ENCODE results near the gene FCHSD2. TPM values are rescaled to one million over a fixed set of nuclear protein-coding genes. Genes with fewer than 3 reads are reported as not detected.

Gene FCHSD2
- total and polyA plus RNA-seq, 9 of the 15 experiments (the other 6 are each of a cell fraction or from before 2014, with no cell fraction given): 1.8 to 14.7 (median 6.4) TPM

- TF ChIP-seq, protein P1, sequence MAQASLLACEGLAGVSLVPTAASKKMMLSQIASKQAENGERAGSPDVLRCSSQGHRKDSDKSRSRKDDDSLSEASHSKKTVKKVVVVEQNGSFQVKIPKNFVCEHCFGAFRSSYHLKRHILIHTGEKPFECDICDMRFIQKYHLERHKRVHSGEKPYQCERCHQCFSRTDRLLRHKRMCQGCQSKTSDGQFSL (CRISPR knock-in tag; IDR thresholded peaks at IDR 0.05): no peak
- TF ChIP-seq, protein P1 (tag; IDR thresholded peaks at IDR 0.05): no peak
- TF ChIP-seq SP2 (IDR thresholded peaks at IDR 0.05; ENCODE audit: extremely low read depth, low read depth, low read length, poor library complexity, severe bottlenecking) (no peak), PML (IDR thresholded peaks at IDR 0.05; ENCODE audit: low read length) (0 out of 2 replicates have a peak, but pooled peaks have one; percentile 40), CTBP1 (IDR thresholded peaks at IDR 0.05; ENCODE audit: borderline replicate concordance) (peak; percentile 71), CCNT2 (IDR thresholded peaks at IDR 0.05; ENCODE audit: borderline replicate concordance, extremely low read depth, insufficient read length, low read depth, low read length) (peak; percentile 78), ZNF239 (CRISPR knock-in tag; IDR thresholded peaks at IDR 0.05) (0 out of 2 replicates have a peak, but pooled peaks have one; percentile 10), RBM39 (optimal IDR thresholded peaks at IDR 0.05; ENCODE audit: low read depth, low read length) (no peak), HES1 (IDR thresholded peaks at IDR 0.05; ENCODE audit: low read depth) (no peak), TAF1 (IDR thresholded peaks at IDR 0.05; ENCODE audit: control insufficient read depth, extremely low read depth, insufficient read depth, low read length, severe bottlenecking) (peak; percentile 46), SIN3A (IDR thresholded peaks at IDR 0.05; ENCODE audit: borderline replicate concordance in 2 of 2, control insufficient read depth in 1 of 2, low read depth in 2 of 2, low read length in 2 of 2) (0 out of 4 replicates have a peak, but pooled peaks have one; percentile 25 to 74), HDAC2 (IDR thresholded peaks at IDR 0.05) (peak; percentile 14; the same call in 1 of the 2 replicates), RBFOX2 (IDR thresholded peaks at IDR 0.05; ENCODE audit: low read depth, low read length) (peak; percentile 76), EZH2 (IDR thresholded peaks at IDR 0.05; ENCODE audit: borderline replicate concordance, low read depth, low read length) (no peak), ESRRA (IDR thresholded peaks at IDR 0.05; ENCODE audit: borderline replicate concordance, low read depth) (no peak; the same call in 1 of the 2 replicates), POLR2AphosphoS2 (IDR thresholded peaks at IDR 0.05; ENCODE audit: low read length) (no peak), L3MBTL2 (IDR thresholded peaks at IDR 0.05) (no peak)
- TF ChIP-seq, protein P2, sequence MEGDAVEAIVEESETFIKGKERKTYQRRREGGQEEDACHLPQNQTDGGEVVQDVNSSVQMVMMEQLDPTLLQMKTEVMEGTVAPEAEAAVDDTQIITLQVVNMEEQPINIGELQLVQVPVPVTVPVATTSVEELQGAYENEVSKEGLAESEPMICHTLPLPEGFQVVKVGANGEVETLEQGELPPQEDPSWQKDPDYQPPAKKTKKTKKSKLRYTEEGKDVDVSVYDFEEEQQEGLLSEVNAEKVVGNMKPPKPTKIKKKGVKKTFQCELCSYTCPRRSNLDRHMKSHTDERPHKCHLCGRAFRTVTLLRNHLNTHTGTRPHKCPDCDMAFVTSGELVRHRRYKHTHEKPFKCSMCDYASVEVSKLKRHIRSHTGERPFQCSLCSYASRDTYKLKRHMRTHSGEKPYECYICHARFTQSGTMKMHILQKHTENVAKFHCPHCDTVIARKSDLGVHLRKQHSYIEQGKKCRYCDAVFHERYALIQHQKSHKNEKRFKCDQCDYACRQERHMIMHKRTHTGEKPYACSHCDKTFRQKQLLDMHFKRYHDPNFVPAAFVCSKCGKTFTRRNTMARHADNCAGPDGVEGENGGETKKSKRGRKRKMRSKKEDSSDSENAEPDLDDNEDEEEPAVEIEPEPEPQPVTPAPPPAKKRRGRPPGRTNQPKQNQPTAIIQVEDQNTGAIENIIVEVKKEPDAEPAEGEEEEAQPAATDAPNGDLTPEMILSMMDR (IDR thresholded peaks at IDR 0.05 in 2 of 3, conservative IDR thresholded peaks at IDR 0.05 in 1 of 3; ENCODE audit: insufficient read depth in 2 of 3, low read depth in 1 of 3, low read length in 3 of 3): peak in 2 of 3 experiments; percentile 36 to 66; a peak in 3 of 6 replicates
- TF ChIP-seq, protein P3, sequence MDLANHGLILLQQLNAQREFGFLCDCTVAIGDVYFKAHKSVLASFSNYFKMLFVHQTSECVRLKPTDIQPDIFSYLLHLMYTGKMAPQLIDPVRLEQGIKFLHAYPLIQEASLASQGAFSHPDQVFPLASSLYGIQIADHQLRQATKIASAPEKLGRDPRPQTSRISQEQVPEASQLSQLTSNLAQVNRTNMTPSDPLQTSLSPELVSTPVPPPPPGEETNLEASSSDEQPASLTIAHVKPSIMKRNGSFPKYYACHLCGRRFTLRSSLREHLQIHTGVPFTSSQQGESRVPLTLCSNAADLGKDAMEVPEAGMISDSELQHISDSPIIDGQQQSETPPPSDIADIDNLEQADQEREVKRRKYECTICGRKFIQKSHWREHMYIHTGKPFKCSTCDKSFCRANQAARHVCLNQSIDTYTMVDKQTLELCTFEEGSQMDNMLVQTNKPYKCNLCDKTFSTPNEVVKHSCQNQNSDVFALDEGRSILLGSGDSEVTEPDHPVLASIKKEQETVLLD (IDR thresholded peaks at IDR 0.05): no peak; the same call in 1 of the 2 replicates
- TF ChIP-seq, protein P4, sequence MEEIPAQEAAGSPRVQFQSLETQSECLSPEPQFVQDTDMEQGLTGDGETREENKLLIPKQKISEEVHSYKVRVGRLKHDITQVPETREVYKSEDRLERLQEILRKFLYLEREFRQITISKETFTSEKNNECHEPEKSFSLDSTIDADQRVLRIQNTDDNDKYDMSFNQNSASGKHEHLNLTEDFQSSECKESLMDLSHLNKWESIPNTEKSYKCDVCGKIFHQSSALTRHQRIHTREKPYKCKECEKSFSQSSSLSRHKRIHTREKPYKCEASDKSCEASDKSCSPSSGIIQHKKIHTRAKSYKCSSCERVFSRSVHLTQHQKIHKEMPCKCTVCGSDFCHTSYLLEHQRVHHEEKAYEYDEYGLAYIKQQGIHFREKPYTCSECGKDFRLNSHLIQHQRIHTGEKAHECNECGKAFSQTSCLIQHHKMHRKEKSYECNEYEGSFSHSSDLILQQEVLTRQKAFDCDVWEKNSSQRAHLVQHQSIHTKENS (CRISPR knock-in tag; IDR thresholded peaks at IDR 0.05): no peak
Observed at GRCh38 chr11:72814286-72815109, 327.6 kb downstream of the FCHSD2 start, which contains the start of gene ATG16L2 (continued).

All from K562 (cell line).